Fibroblast of upper back skin (primary cell): ENCODE measurements around the gene SLC2A5.

Experiments used
- DNase-seq: peaks from one replicate; pipeline ENCODE4 v3.0.0-alpha.2; 2013

The SLC2A5 gene

DNA sequence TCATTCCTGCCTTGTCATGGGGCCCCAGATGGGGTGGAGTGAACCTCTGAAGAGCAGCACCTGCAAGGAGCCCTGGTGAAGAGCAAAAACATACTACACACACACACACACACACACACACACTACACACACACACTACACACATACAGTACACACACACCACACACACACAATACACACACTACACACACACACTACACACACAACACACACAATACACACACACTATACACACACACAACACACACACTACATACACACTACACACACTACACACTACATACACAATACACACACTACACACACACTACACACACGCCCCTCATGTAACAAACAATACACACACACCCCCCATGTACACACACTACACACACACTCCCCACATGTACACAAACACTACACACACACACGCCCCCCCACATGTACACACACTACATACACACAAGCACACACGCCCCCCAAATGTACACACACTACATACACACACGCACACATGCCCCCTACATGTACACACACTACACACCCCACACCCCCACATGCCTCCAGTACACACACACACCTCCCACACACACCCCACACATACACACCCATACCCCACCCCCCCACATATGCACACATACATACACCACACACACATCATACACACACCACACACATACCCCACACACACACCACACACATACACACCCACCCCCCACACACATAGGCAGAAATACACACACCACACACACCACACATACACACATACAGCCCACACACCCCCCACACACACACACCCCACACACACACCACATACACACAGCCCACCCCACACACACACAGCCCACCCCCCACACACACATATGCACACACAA lies 9.3 kb downstream of the SLC2A5 start:
- DNase-seq: no peak

DNA sequence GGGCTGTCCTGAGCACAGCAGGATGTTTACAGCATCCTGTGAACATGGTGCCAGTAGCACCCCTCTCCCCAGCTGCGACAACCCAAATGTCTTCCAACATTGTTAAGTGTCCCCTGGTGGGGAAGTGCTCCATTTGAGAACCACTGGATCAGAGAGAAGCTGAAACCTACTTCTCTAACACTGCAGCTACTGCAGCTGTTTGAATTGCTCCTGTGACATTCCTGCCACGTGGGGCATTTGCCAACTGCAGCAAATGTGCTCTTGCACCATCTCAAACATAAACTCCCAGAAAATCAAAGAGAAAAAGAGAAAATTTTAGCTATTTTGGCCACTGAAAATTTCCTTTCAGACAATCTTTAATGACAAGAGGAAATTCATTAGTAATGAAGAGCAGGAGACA lies 11.0 kb downstream of the SLC2A5 start:
- DNase-seq: peak; percentile 26

DNA sequence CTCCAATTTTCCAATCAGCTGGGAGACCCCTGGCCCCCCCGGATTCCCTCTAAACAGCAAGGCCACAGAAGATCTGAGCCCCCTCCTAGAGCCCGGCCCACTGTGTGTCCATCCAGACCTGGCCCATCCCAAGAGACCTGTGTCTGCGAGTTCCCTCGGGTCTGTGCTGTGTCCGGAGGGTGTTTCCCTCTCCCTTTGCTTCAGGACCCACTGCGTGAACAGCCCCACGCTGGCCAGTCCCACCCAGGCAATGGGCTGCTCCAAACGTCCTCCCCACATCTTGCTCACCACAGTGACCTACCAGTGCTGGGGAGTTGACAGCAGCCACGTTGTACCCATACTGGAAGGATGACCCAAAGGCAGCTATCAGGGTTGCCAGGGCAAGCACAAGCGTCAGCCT lies 11.6 kb downstream of the SLC2A5 start:
- no peak for DNase-seq

DNA sequence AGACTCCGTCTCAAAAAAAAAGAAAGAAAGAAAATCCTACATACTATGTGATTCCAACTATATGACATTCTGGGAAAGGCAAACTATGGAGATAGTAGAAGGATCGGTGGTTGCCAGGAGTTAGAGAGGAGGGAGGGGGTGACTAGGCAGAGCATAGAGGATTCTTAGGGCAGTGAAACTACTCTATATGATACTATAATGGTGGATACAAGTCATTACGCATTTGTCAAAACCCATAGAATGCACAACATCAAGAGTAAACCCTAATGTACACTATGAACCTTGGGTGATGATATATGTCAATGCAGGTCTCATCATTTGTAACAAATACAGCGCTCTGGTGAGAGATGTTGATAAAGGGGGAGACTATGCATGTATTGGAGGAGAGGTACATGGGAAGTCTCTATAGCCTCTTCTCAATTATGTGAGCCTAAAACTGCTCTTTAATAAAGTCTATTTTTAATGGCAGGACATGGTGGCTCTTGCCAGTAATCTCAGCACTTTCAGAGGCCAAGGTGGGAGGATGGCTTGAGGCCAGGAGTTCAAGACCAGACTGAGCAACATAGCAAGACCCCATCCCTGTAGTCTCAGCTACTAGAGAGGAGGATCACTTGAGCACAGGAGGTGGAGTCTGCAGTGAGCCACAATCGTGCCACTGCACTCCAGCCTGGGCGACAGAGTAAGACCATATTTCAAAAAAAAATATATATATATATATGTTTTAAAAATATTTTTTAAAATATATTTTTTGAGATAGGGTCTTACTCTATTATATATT lies 17.0 kb downstream of the SLC2A5 start:
- DNase-seq: no peak

DNA sequence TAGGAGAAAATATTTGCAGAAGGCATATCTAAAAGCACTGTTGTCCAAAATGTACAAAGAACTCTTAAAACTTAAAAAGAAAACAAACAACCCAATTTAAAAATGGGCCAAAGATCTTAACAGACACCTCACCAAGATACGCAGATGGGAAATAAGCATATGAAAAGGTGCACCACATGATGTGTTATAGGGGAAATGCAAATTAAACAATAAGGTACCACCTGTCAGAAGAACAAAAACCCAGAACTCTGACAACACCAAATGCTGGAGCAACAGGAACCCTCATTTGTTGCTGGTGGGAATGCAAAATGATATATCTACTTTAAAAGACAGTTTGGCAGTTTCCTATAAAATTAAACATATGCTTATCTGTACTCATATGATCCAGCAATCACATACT lies 18.1 kb downstream of the SLC2A5 start:
- no peak for DNase-seq

DNA sequence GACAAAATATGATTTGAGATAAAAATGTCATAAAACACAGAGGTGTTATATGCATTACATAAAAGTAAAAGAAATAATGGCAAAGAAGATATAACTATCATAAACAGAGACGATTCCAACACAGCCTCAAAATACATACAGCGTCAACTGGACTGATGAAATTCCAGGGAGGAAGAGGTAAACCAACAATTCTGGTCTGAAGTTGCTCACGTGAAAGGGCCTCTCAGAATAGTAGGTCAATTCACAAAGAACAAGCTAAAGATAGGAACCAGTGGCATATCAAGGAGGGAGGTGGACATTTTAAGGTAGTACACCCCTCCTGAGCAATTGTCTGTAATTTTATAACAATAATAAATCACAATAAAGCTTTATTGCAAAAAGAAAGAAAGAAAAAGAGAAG lies 18.6 kb downstream of the SLC2A5 start:
- no peak for DNase-seq

DNA sequence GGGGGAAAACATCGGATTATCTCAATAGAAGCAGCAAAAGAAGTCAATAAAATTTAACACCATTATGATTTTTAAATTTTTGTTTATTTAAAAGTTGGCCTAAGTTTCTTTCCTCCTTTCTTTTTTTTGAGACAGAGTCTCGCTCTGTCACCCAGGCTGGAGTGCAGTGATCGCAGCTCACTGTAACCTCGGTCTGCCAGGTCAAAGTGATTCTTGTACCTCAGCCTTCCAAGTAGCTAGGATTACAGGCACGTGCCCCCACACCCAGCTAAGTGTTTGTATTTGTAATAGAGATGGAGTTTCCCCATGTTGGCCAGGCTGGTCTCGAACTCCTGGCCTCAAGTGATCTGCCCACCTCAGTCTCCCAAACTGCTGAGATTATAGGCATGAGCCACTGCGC lies 20.9 kb downstream of the SLC2A5 start:
- no peak for DNase-seq

DNA sequence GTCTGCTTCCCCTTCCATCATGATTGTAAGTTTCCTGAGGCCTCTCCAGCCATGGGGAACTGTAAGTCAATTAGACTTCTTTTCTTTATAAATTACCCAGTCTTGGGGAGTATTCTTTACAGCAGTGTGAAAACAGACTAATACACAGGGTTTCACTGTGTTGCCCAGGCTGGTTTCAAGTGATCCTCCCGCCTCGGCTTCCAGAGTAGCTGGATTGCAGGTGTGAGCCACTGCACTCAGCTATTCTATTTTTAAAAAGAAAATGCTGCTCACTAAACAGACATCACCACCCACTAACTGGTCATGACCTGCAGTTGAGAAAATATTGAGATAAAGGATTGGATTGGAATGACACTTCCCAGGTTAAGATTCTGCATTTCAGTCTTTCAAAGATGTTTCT lies 22.4 kb downstream of the SLC2A5 start:
- no peak for DNase-seq

DNA sequence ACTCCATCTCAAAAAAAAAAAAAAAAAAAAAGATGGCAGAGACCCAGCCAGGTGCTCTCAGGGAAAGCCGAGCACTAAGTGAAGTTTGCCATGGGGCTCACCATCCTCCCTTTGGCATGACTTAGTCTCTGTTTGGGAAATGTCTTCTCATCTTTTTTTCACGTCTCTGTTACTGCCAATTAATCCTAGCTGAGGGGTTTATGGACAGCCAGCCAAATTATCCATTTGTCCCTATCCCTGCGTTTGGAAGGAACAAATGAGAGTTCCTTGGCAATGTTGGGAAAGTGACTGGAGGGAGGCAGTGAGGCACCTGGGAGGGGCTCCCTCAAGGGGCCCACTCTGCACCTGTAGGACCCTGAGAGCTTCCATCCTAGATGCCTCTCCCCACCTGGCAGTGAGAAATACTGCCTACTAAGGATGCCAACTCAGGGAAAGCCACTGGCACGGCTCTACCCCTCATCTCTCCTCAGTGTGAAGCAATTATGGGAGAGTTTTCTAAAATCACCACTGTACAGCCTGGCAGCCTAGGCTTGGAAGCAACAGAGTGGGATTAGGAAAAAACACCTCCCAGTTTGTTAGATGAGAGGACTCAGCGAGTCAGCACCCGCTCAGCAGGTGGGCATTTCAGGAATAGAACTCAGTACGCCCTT lies 23.4 kb downstream of the SLC2A5 start:
- DNase-seq: no peak

DNA sequence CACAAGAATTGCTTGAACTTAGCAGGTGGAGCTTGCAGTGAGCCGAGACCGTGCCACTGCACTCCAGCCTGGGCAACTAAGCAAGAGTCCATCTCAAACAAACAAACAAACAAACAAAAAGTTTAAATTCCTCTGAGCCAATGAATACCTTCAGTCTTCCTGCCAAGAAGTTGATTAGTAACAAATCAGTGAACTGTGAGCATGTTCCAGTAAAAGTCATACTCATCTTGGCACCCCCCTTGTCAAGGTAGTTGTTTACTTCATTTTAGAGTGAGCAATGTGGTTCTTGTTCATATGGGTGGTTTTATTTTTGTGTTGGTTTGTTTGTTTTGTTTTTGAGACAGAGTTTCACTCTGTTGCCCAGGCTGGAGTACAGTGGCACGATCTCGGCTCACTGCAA lies 25.2 kb downstream of the SLC2A5 start:
- DNase-seq: no peak

DNA sequence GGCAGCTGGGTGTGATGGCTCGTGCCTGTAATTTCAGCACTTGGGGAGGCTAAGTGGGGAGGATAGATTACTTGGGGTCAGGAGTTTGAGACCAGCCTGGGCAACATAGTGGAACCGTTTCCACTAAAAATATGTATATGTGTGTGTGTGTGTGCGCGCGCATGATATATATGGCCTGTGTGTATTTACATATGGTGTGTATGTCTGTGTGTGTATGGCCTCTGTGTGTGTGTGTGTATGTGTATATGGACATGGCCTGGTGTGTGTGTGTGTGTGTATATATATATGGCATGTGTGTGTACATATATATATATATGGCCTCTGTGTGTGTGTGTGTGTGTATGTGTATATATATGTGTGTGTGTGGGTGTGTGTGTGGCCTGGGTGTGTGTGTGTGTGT lies 27.2 kb downstream of the SLC2A5 start:
- DNase-seq: no peak

DNA sequence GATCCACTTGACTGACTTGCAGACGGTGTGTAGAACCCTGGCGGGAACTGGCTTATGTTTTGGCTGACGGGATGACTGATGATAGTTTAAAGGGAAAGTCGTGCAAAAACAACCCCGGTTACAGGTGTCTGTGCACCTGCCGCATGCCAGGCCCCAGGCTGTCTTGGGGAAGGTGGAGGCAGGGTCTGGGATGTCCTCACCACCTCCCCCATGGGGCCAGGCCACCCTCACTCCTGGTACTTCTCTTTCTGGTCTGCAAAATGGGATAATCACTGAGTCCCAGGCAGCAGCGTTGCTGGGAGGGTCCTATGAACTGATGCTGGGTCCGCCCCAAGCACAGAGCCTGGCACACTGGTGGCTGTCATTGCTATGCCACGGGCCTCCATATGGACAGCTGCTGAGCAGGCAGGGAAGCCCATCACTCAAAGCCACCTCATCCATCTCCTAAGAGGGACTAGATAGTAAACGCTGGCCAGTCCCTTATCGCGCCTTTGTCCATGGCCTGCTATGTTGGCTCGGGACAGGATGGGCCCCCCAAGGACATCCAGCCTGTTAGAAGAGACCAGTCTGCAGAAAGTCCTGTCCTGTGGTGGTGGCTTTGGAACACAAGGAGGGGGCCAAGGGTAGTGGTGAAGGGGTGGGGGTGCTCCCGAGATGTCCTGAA lies 28.2 kb downstream of the SLC2A5 start:
- no peak for DNase-seq

DNA sequence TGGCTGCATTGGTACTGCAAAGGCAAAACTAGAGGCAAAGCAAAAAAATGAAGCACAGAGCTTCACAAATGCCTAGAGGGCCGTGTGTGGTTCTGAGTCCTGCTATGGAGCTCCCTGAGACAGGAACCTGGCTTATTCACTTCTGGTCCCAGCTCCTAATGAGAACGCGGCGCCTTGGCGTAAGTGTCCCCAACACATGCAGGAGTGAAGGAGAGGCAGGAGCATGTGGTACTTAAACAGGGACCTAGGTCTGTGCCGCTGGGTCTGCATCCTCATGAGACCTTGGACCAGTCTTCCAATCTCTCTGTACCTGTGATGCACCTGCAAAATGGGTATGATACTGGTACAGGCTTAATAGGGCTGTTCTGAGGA lies 28.8 kb downstream of the SLC2A5 start:
- no peak for DNase-seq

DNA sequence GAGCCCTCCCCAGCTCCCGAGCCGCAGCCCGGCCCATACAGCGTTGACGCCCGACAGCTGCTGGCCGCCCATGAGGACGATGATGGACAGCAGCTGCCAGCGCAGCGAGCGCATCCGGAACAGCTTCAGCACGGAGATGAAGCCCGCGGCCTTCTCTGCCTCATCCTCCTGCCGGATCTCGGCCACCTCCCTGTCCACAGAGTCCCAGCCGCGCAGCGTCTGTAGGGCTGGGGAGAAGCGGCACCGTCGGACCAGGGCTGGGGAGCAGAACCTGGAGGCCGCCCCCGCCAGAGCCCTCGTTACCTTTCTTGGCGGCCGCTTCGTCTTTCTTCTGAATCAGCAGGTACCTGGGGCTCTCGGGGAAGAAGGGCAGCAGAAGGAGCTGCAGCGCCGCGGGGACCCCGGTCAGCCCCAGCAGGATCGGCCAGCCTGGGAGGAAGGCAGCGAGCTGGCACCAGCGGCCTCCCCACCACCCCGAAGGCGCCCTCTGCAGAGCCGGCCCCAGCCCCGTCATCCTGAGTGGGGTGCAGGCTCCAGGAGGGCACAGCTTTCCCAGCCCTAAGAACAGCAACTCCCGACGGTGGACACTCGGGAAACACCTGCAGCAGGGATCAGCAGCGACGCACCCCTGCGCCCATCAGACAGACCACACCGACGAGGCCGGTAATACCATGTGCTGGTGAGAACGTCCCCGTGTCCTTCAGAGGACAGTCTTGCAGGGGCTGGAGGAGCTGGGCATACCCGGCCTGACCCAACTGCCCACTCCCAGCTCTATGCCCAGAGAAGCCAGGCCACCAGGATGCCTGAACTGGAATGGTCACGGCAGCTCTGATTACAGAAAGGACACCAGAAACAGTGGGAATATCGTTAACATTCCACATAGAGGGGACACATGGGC lies 29.4 kb downstream of the SLC2A5 start:
- DNase-seq: no peak

DNA sequence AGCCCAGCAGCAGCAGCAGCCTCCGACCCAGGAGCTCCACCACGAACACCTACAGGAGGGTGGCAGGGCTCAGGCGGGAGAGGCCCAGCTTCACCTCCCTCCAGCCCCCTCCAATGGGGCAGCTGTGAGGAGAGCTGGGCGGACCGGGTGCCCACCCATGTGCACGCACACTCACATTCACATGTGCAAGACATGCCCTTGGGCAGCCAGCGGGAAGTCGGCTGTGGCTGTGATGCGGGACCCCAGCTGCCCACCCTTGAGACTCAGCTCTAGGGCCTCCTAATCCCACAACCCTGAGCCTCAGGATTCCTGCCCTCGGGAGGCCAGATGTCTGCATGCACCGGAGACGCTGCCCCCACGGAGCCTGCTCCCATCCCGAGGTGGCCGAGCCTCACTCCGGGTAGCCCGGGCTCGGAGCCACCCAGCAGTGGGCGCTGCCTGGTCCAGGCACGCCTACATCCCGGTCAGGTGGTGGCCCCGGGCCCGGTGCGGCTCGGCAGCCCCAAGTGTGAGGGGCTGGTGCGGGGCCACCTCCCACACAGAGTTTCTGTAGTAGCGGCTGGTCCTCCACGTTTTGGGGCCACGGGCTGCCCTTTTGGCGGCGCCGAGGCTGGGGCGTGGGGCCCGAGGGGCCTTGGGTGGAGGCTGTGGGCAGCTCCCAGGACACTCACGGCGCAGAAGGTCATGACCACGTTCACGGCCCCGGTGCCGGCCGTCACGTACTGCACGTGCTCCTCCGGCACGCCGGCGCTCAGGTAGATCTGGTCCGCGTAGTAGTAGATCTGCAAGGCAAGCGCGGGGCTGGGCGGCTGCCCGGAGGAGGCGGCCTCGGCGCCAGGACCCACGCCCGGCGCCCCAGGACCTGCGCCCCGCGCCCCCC lies 30.3 kb downstream of the SLC2A5 start:
- DNase-seq: no peak

DNA sequence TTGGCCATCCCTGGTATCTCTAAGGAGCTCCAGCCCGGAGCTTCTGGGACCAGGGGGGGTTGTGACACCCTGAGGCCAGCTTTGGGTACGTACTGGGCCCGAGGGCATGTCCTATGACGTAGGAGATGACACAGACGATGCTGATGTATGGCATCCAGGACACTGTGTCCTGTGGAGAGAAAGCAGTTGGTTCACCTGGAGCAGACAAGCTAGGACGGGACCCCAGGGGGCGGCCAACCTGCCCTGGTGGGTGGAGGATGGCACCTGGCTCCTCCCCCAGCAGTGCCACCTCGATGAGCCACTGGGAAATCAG lies 31.1 kb downstream of the SLC2A5 start:
- no peak for DNase-seq

DNA sequence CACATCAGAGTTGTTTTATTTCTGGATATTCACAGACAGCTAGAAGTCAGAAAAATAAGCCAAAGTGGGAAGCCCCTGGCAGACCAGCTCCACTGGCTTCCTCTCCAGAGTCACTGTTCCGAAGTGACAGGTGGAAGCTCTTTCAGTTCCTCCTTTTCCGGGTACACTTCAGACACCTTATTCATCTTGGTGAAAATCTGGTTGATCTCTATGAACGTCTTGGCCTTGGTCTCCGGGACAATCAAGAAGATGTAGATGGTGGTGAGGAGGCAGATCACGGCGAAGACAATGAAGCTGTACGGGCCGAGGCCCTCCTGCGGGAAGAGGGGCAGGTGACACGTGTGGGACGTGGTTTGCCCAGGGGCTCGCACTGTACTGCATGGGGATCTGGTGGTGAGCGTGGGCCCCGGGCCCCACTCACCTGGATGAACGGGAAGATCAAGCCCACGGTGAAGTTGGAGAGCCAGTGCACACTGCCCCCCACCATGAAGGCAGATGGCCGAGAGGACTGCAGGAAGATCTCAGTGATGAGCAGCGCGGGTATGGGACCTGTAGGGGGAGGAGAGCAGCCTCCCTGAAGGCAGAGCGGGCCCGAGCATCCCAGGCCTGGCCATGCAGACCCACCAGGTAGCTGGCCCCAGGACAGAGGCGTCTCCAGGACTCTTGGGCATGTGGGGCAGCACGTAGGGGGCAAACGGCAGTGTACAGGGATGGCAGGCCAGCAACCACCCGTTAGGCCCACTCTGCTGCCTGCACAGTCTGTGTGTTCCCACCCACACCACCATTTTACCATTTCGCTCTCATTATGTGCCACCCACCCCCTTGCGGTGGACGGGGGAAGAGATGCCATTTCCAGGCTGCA lies 31.7 kb downstream of the SLC2A5 start:
- DNase-seq: no peak

DNA sequence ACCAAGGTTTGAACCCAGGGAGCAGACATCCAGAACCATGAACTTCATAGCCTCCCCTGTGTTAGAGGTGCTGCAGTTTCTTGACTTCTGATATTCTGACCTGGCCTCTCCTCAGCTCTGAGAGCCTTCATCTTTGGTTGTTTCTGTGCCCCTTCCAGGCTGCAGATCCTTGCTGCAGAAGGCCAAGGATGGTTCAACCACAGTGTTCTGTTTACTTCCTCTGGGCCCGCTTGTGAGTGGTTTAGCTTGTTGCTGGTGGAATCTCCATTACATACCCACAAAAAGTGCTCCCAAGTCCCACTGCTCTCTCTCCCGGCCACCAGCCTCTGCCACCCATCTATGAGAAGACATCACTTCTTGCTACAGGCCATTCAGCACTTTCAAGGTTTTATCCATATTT lies 34.2 kb downstream of the SLC2A5 start:
- no peak for DNase-seq

DNA sequence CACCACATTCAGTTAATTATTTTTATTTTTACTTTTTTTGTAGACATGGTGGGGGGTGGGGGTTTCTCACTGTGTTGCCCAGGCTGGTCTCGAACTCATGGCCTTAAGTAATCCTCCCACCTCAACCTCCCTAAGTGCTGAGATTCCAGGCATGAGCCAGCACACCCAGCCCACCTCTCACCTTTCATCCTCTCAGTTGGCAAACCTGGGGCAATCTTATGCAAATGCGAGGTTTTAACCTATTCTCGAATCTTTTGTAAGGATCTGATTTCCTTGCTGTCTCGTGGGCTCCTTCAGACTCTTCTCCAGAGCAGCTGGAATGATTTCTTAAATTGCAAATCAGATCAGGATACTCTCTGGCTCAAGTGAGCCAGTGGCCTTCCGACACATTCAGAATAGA lies 36.1 kb downstream of the SLC2A5 start:
- no peak for DNase-seq

DNA sequence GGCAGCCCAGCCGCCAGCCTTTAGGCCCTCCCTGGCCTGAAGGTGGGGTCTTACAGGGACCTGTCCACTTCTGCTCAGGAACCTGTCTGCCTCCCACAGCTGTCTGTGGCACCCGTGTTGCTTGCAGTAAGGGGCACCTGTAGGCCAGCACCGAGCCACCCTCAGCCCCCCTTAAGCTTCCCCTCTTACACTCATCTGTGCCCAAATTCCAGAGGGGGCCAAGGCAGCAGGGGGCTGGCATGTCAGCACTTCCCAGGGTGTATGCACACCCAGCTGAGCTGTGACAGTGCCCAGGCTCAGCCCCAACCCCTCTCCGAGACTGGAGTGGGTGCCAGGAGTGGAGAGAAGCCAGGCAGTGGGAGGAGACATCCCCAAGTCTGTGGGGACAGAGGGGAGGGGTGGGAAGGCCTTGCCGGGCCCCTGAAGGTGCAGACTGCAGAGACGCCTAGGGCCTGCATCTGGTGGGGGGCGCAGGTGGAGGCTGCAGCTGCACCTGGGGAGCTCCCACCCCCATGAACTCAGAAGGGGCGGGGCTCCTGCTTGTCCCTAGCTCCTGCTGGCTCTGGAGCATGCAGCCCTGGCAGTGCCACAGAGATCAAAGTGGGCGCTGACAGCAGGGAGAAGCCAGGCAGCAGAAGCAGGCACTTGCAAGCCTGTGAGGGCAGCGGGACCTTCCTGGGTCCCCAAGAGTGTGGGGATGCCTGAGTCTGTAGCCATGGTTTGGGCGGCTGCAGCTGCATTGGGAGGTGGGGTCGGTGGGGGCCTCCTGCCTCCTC lies 37.8 kb downstream of the SLC2A5 start:
- no peak for DNase-seq
